Measurements from ENCODE around the gene TENM4. TPM values are rescaled to one million over a fixed set of nuclear protein-coding genes. Genes with fewer than 3 reads are reported as not detected.
"Not testable (repeated sequence)": the region's sequence is repeated elsewhere in the genome, so short reads cannot be mapped to it uniquely, and the experiment has no call there.

Gene TENM4
- total RNA-seq, 1 experiment from 2014 or later: 18.7 TPM

GRCh38 chr11:78898266-78898775 is 542.5 kb downstream of the TENM4 start:
- in situ Hi-C loops (cut with HindIII; ENCODE audit: low sequenced_read_pairs): no loop called here
- DNase-seq (ENCODE audit: low spot score): no peak

- no peak for DNase-seq (ENCODE audit: low spot score)
- in situ Hi-C loops (cut with HindIII; ENCODE audit: low sequenced_read_pairs): no loop called here
Measured at GRCh38 chr11:78893996-78894395, 546.8 kb downstream of the TENM4 start.

DNA sequence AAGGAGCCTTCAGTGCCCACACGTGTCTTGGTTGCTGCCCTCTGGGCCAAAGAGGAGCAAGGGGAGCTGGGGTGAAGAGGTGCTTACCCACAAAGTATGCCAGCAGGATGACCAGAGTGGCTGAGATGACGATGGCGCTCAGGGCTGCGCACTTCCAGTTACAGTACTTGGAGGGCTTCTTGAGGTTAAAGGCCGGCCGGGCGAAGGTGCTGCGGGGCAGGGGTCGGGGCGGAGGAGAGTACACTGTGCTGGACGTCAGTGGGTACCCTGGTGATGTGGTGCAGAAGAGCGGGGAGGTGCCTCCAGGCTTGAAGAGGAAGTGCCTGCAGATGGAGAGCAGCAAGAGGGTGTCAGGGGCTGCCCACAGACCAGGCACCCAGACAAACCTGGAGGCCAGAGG is 551.1 kb downstream of the TENM4 start:
- no peak for DNase-seq (ENCODE audit: low spot score)
- in situ Hi-C loops (cut with HindIII; ENCODE audit: low sequenced_read_pairs): no loop called here

- DNase-seq (ENCODE audit: low spot score): no peak
Measured at GRCh38 chr11:78886616-78887015, 554.2 kb downstream of the TENM4 start.

DNA sequence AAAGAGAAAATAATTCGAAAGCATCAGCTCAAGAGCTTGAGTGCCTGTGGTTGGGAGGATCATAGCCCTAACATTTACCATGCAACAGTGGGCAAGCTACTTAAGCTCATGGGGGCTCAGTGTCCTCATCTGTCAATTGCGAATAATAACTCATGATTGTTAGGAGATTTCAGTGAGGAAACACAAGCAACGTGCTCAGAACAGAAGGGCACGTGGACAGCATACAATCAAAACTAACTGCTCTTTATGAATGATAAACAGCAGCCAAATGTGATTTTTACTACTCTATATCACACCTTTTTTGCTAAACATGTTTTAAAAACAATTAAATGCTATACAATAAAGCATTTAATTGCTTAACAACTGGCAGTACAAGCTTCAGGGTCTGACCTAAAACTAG is 556.1 kb downstream of the TENM4 start:
- in situ Hi-C loops (cut with HindIII; ENCODE audit: low sequenced_read_pairs): no loop called here
- DNase-seq (ENCODE audit: low spot score): no peak

More at GRCh38 chr11:78886616-78887015, 554.2 kb downstream of the TENM4 start:
- in situ Hi-C loops (cut with HindIII; ENCODE audit: low sequenced_read_pairs): no loop called here

GRCh38 chr11:78883506-78883905 is 557.3 kb downstream of the TENM4 start:
- no peak for DNase-seq (ENCODE audit: low spot score)
- in situ Hi-C loops (cut with HindIII; ENCODE audit: low sequenced_read_pairs): no loop called here

GRCh38 chr11:78879094-78879980 is 561.5 kb downstream of the TENM4 start:
- DNase-seq (ENCODE audit: low spot score); in situ Hi-C loops (cut with HindIII; ENCODE audit: low sequenced_read_pairs): not testable (repeated sequence)

GRCh38 chr11:78878631-78879030 is 562.2 kb downstream of the TENM4 start:
- DNase-seq (ENCODE audit: low spot score): no peak
- in situ Hi-C loops (cut with HindIII; ENCODE audit: low sequenced_read_pairs): no loop called here

DNA sequence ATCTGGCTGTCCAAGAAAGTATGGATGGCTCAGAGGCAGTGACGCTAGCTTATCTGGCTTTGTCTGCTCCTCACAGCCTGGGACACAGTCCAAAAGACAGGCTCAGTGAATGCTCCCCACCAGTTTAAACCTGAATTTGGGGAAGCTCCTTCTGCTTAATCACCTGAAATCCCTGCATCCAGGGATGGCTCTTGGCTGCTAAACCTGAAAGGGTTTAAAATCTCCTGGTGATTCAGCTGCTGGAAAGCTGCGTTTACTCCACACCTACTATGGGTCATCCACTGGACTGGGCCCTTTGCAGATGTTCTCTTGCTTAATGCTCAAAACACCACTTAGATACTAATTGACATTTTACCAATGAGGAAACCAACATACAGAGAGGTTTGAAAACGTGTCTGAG is 564.2 kb downstream of the TENM4 start:
- DNase-seq (ENCODE audit: low spot score): no peak
- in situ Hi-C loops (cut with HindIII; ENCODE audit: low sequenced_read_pairs): no loop called here

GRCh38 chr11:78870655-78871054 is 570.2 kb downstream of the TENM4 start:
- no peak for DNase-seq (ENCODE audit: low spot score)
- in situ Hi-C loops (cut with HindIII; ENCODE audit: low sequenced_read_pairs): no loop called here

GRCh38 chr11:78869293-78869692 is 571.5 kb downstream of the TENM4 start:
- in situ Hi-C loops (cut with HindIII; ENCODE audit: low sequenced_read_pairs): no loop called here

DNA sequence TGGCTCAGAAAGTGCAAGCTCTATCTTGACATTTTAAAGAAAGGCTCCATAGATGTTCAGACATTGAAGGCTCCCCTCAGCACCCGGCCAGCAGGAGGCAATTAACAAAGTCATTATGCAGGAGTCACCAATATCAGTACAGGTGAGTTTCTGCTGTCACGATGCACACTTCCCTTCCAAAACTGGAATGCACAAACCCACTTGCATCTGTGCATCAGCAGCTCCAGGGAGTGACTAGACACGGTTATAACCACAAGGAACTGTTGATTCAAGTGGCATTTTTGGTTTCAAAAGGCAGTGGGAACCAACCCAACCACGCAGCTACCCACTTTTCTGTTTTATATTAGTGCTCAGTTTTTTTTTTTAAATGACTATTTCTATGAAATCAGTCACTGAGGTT is 572.3 kb downstream of the TENM4 start:
- DNase-seq (ENCODE audit: low spot score): no peak
- in situ Hi-C loops (cut with HindIII; ENCODE audit: low sequenced_read_pairs): no loop called here

More at GRCh38 chr11:78869293-78869692, 571.5 kb downstream of the TENM4 start:
- DNase-seq (ENCODE audit: low spot score): no peak

DNA sequence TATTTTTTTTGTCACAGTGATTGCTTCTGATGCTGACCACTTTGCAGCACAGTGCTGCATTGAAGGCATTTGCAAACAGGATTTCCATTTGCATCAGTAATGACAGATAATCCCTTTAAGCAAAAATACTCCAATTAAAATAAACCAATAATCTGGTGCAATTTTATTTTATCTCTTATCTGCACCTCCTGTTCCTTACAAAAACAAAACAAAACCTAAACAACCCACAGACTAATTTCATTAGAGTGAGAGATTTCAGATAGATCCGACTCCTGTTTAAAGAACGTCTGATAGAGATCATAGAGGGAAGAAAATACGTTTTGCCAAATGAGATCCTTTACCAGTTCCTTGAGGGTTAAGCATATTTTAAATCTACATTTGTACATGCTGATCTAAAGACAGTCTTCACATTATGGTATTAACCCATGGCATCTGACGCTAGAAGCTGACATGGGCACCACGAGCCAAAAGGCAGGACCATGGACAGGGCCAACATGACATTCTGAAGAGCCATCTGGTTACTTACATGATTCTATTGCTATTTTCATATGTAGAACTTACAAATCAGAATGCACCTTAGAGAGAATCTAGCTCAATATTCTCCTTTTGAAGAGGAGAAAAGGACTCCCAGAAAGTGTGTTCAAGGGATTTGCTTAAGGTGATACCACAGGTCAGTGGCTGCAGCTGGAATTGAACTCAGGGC is 580.0 kb downstream of the TENM4 start:
- DNase-seq (ENCODE audit: low spot score): no peak
- in situ Hi-C loops (cut with HindIII; ENCODE audit: low sequenced_read_pairs): no loop called here

DNA sequence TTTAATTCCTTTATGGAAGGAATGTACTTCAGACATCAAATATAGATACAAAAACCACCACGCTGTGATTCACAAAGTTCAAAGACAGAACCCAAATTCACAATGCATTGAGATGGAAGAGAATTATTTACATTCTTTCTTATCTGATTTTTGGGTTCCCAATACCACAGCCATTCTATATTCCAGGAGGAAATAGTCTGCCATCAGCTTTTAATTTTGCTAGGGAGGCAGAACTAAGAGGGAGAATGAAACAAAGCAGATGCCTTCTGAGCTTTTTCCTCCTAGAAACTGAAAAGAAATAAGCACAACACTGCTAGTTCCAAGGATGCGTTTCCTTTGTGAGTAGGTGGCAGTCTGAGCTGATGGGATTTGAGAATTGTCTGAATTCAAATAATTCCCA is 583.1 kb downstream of the TENM4 start:
- in situ Hi-C loops (cut with HindIII; ENCODE audit: low sequenced_read_pairs): no loop called here
- DNase-seq (ENCODE audit: low spot score): no peak

DNA sequence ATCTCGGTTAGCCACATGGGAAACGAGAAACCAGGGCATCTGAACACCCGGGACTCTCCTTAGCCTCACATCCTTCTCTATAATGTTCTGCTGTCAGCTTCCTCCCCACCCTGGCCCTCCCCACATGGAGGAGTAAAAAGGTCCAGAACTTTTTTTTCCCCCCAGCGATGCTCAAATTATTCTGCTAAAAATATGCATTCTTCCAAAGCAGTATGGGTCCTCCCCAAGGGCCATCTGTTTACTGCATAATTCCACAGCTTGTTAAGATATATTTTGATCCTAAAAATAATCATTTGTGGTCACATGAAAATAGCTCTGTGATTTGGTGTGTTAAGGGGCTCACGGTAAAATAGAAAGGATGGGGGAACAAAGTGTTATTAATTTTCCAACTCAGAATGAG is 584.6 kb downstream of the TENM4 start:
- DNase-seq (ENCODE audit: low spot score): no peak
- in situ Hi-C loops (cut with HindIII; ENCODE audit: low sequenced_read_pairs): no loop called here

DNA sequence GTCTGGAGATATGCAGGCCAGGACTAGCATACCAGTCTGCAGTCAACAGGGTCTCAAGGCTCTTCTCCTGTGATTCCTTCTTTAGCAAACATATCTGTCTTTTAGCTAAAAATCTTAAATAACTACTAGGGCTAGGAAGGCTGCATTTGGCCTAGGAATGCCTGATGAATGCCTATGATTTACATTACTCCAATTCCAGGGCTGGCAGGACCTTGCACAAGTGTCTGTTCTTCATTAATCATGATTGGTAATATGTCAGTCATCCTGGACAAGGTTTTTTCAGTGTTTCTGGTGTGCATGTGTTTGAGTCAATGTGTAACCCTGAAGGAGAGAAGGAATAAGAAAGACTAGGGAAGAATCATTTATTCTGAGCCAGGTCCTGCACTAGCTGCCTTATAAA is 585.7 kb downstream of the TENM4 start:
- in situ Hi-C loops (cut with HindIII; ENCODE audit: low sequenced_read_pairs): no loop called here
- DNase-seq (ENCODE audit: low spot score): no peak

DNA sequence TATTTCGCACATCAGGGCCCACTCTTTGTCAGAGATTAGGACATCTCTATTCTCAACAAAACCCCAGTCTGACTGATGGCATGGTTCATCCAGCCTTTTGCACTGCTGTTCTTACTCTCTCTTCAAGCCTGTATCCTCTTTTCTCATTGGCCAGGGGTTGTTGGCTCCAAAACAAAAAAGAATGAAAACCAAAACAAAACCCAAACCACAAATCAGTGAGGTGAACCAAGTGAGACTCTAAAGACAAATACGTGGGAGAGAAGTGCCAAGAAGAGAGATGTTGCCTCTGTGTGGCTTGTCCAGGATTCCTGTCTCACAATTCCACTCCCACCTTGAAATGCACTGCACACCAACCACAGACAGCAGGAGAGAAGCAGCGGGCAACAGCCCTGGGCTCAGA is 587.3 kb downstream of the TENM4 start:
- DNase-seq (ENCODE audit: low spot score): no peak
- in situ Hi-C loops (cut with HindIII; ENCODE audit: low sequenced_read_pairs): no loop called here

DNA sequence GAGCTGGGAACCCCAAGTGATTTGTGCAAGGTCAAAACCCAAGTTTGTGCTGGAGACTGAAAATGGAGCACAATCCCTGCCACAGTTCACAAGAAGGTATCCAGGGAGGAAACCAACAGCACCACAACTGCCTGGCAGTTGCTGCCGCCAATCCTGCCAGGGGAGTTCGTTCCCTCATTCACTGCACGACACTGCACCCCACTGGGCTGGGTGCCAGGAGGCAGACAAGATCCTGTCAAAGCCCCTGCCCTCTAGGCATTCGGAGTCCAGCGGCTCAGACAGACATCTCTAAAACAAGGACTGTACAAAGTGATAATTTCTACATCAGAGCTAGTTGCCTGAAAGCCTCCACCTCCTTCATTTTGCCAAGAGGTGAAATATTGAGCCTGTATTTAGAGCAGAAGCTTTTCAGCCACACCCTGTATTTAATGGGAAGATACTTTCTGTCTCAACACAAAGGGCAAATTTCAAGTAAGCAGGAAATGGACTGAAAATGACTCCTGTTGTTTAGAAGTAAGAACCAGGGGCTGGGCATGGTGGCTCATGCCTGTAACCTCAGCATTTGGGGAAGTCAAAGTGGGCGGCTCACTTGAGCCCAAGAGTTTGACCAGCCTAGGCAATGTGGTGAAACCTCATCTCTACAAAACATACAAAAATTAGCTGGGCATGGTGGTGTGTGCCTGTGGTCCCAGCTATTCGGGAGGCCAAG is 588.8 kb downstream of the TENM4 start:
- no peak for DNase-seq (ENCODE audit: low spot score)
- in situ Hi-C loops (cut with HindIII; ENCODE audit: low sequenced_read_pairs): no loop called here

DNA sequence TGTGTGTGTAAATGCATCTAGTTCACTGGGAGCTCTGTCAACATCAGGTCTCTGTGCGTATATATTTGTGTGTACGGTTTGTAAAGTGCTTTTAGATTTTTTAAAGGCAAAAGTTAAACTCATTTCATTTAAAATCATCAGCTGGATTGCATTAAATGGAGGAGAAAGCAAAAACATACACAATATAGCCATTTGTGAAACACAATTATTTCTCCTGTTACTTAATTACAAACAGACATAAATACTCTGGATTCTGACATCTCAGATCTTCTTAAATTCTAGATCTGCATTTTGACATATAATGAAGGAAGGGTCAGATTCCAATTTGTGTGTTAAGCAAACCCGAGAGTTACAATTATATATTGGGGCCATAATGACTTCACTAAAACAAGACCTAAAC is 590.8 kb downstream of the TENM4 start:
- no peak for DNase-seq (ENCODE audit: low spot score)
- in situ Hi-C loops (cut with HindIII; ENCODE audit: low sequenced_read_pairs): no loop called here

- in situ Hi-C loops (cut with HindIII; ENCODE audit: low sequenced_read_pairs): no loop called here
- no peak for DNase-seq (ENCODE audit: low spot score)
Measured at GRCh38 chr11:78846269-78846668, 594.6 kb downstream of the TENM4 start.

Measured in G401 (cell line).